Measurements from ENCODE around the gene OPCML. TPM values are rescaled to one million over a fixed set of nuclear protein-coding genes. Genes with fewer than 3 reads are reported as not detected.

OPCML gene
- total RNA-seq, 1 experiment from 2014 or later = 0.94 TPM

DNA sequence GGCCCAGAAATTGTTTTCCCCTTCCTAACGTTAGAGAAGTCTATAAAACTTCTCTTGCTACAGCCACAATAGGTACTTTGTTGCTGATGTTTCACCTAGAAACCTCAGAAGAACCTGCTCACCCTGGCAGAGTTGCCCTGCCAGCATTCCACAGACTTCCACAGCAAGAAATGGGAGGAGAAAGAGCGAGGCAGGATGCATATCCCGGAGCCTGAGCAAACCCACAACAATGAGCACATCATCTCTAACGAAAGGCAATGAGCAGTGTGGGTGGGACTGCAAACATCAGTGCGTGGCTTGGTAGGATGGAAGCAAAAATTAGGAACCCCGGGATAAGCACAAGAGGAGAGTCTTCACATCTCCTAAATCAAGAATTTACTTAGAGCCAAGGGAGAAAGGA, 892.3 kb downstream of the OPCML start:
- H4K20me1 ChIP-seq (ENCODE audit: control insufficient read depth, insufficient read depth, insufficient read length) = no peaks in the 10 kb centered on the region
- no peaks in the 10 kb centered on the region for H3K36me3 Mint-ChIP-seq (ENCODE audit: insufficient read depth in 1 of 3, low read depth in 3 of 3)
- no peak overlapping the region for H4K5ac ChIP-seq (ENCODE audit: insufficient read length, low read depth, low read length)
- no peak overlapping the region for H2BK5ac ChIP-seq (ENCODE audit: insufficient read length, low read length)
- no peak for DNase-seq
- H3K4ac ChIP-seq (ENCODE audit: low read depth, low read length) = no peak overlapping the region
- H3K27ac Mint-ChIP-seq = no peak overlapping the region
- peaks cover 1% of the 10 kb centered on the region; the same call in 1 of the 2 replicates for H3K27me3 Mint-ChIP-seq (ENCODE audit: low read depth)
- no peak overlapping the region for H3K9ac ChIP-seq (ENCODE audit: extremely low read depth, insufficient read length, low read length)
- no peak overlapping the region for H2BK20ac ChIP-seq (ENCODE audit: low read depth, low read length, poor library complexity, severe bottlenecking)
- no peaks in the 10 kb centered on the region for H3K79me1 ChIP-seq (ENCODE audit: insufficient read depth, low read depth, low read length, poor library complexity, severe bottlenecking)
- H4K91ac ChIP-seq (ENCODE audit: insufficient read length, low read depth, low read length) = no peak overlapping the region
- no peak overlapping the region for H3T11ph ChIP-seq (ENCODE audit: low read length)
- no peak overlapping the region for H3K14ac ChIP-seq (ENCODE audit: insufficient read depth, low read length)
- H3K4me1 Mint-ChIP-seq = peaks cover 31 to 39% of the 10 kb centered on the region in 2 experiments
- H2AK5ac ChIP-seq (ENCODE audit: insufficient read length, low read length) = no peak overlapping the region
- H3K56ac ChIP-seq (ENCODE audit: insufficient read length, low read depth, low read length) = no peak overlapping the region
- H3K18ac ChIP-seq (ENCODE audit: insufficient read length, low read depth, low read length) = no peak overlapping the region
- no peak overlapping the region for H3K4me2 ChIP-seq (ENCODE audit: insufficient read depth, insufficient read length, low read length)
- H3K79me2 ChIP-seq (ENCODE audit: insufficient read depth, low read length) = no peaks in the 10 kb centered on the region
- no peak overlapping the region for H2BK12ac ChIP-seq (ENCODE audit: insufficient read length, low read depth, low read length)
- H3K23me2 ChIP-seq (ENCODE audit: insufficient read length, low read depth, low read length, poor library complexity, severe bottlenecking) = no peaks in the 10 kb centered on the region
- no peak overlapping the region for H2BK15ac ChIP-seq (ENCODE audit: low read depth, low read length)
- H4K8ac ChIP-seq (replicated peaks; ENCODE audit: insufficient read length, low read depth, low read length) = no peak overlapping the region
- H3K9me3 Mint-ChIP-seq = no peaks in the 10 kb centered on the region
- no peaks in the 10 kb centered on the region for H3K9me3 ChIP-seq (ENCODE audit: control insufficient read depth, low read depth, low read length)
- no peak overlapping the region for H3K4me3 Mint-ChIP-seq
- no peak overlapping the region for H3K23ac ChIP-seq (ENCODE audit: insufficient read length, low read depth, low read length)
- H3K4me1 ChIP-seq (ENCODE audit: insufficient read depth, low read length) = no peaks in the 10 kb centered on the region
- no peaks in the 10 kb centered on the region for H3K27me3 ChIP-seq (ENCODE audit: insufficient read depth, low read length)
- H2AFZ ChIP-seq (ENCODE audit: low read length) = no peak overlapping the region
- TF ChIP-seq, protein P1, sequence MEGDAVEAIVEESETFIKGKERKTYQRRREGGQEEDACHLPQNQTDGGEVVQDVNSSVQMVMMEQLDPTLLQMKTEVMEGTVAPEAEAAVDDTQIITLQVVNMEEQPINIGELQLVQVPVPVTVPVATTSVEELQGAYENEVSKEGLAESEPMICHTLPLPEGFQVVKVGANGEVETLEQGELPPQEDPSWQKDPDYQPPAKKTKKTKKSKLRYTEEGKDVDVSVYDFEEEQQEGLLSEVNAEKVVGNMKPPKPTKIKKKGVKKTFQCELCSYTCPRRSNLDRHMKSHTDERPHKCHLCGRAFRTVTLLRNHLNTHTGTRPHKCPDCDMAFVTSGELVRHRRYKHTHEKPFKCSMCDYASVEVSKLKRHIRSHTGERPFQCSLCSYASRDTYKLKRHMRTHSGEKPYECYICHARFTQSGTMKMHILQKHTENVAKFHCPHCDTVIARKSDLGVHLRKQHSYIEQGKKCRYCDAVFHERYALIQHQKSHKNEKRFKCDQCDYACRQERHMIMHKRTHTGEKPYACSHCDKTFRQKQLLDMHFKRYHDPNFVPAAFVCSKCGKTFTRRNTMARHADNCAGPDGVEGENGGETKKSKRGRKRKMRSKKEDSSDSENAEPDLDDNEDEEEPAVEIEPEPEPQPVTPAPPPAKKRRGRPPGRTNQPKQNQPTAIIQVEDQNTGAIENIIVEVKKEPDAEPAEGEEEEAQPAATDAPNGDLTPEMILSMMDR (conservative IDR thresholded peaks at IDR 0.05) = no peak
- no peak overlapping the region for H3K27ac ChIP-seq (ENCODE audit: insufficient read length, low read depth, low read length)
- WGBS (ENCODE audit: extremely low coverage, insufficient read length, low lambda C conversion rate) = no CpG with 5 or more reads among the region's 6 CpGs
- no peak overlapping the region for H2BK120ac ChIP-seq (ENCODE audit: low read depth, low read length, poor library complexity, severe bottlenecking)

Measured in H9 (cell line).